Peyer's patch (tissue), 4 donors: ENCODE results near the gene ELAPOR2. TPM values are rescaled to one million over a fixed set of nuclear protein-coding genes. Genes with fewer than 3 reads are reported as not detected.
"Not testable (repeated sequence)": the region's sequence is repeated elsewhere in the genome, so short reads cannot be mapped to it uniquely, and the experiment has no call there.

Experiments used
- DNase-seq, 3 donors: peaks; one replicate each; pipeline ENCODE4 v3.0.0-alpha.2; 2017 to 2019
- H3K27ac ChIP-seq, 4 donors: fragments of 200-600 bp; sonication (generic); one replicate each; pipeline ENCODE4 v1.5.1; 2016 to 2019
- H3K27me3 ChIP-seq, 2 donors: fragments of 200-600 bp; sonication (generic); one replicate each; pipeline ENCODE4 v1.5.1; 2019
- H3K36me3 ChIP-seq, 3 donors: fragments of 200-600 bp; sonication (generic); one replicate each; pipeline ENCODE4 v1.5.1; 2016 to 2019
- H3K4me1 ChIP-seq, 4 donors: fragments of 200-600 bp; sonication (generic); one replicate each; pipeline ENCODE4 v1.5.1; 2016 to 2019
- H3K4me3 ChIP-seq, 4 donors: fragments of 200-600 bp; sonication (generic); 1 replicate in 3 of 4; 2 replicates in 1 of 4; pipeline ENCODE4 v1.5.1; 2016 to 2019; ENCODE audit warnings: mild to moderate bottlenecking in 1 of 4
- H3K9me3 ChIP-seq, 4 donors: fragments of 200-600 bp; sonication (generic); one replicate each; pipeline ENCODE4 v1.5.1; 2016 to 2019; ENCODE audit warnings: mild to moderate bottlenecking in 1 of 4
- CTCF ChIP-seq, 6 experiments: fragments of 450-650 bp in 4 of 6; fragments of 200-600 bp in 2 of 6; sonication (generic) in 1 of 6; IDR thresholded peaks; one replicate each; pipeline ENCODE4 v1.5.1; 2017 to 2019; ENCODE audit warnings: antibody characterized with exemption in 6 of 6, mild to moderate bottlenecking in 3 of 6, moderate library complexity in 1 of 6
- POLR2A ChIP-seq, 2 donors: fragments of 450-650 bp; IDR thresholded peaks; one replicate each; pipeline ENCODE4 v1.5.1; 2017; ENCODE audit warnings: antibody characterized with exemption in 2 of 2, mild to moderate bottlenecking in 2 of 2, moderate library complexity in 2 of 2
- total RNA-seq, 4 donors: library from RNA; depleted of rRNA; stranded (reverse); fragments of >200 nt; gene quantifications; one replicate each; pipeline ENCODE4 v1.1.0, GENCODE V29; 2016

ELAPOR2 gene
- total RNA-seq, 4 donors from 2014 or later: 3.3 to 24.8 (median 5.6) TPM

GRCh38 chr7:87048839-87049238 lies 10.6 kb downstream of the ELAPOR2 start:
- Histone ChIP-seq H3K27me3 (no peaks in the 10 kb centered on the region), H3K4me1 (no peaks in the 10 kb centered on the region), H3K27ac (no peak overlapping the region), H3K9me3 (no peaks in the 10 kb centered on the region), H3K4me3 (no peak overlapping the region), H3K36me3 (no peaks in the 10 kb centered on the region)
- DNase-seq: no peak
- TF ChIP-seq CTCF (IDR thresholded peaks at IDR 0.05): no peak
- no peak for TF ChIP-seq POLR2A (IDR thresholded peaks at IDR 0.05)

- no peak for TF ChIP-seq POLR2A (IDR thresholded peaks at IDR 0.05)
- TF ChIP-seq CTCF (IDR thresholded peaks at IDR 0.05): no peak
- Histone ChIP-seq H3K9me3 (no peaks in the 10 kb centered on the region), H3K27me3 (no peaks in the 10 kb centered on the region), H3K4me1 (no peaks in the 10 kb centered on the region), H3K4me3 (no peak overlapping the region), H3K36me3 (no peaks in the 10 kb centered on the region), H3K27ac (no peak overlapping the region)
- no peak for DNase-seq
Observed at GRCh38 chr7:87046456-87046855, 13.0 kb downstream of the ELAPOR2 start.

- not testable (repeated sequence) for H3K9me3 ChIP-seq, H3K4me1 ChIP-seq, H3K27ac ChIP-seq, H3K36me3 ChIP-seq, H3K27me3 ChIP-seq, DNase-seq, H3K4me3 ChIP-seq
Observed at GRCh38 chr7:87044713-87045112, 14.7 kb downstream of the ELAPOR2 start.

GRCh38 chr7:87041586-87041985 lies 17.9 kb downstream of the ELAPOR2 start:
- H3K36me3 ChIP-seq, H3K4me1 ChIP-seq, H3K27me3 ChIP-seq, DNase-seq, H3K27ac ChIP-seq, H3K4me3 ChIP-seq, H3K9me3 ChIP-seq: not testable (repeated sequence)

- not testable (repeated sequence) for H3K4me1 ChIP-seq, H3K9me3 ChIP-seq, H3K27me3 ChIP-seq, H3K36me3 ChIP-seq
- peak in 2 of 3 donors; percentile 24 to 62 for DNase-seq
- H3K27ac ChIP-seq: peak overlapping the region in 3 of 4 donors; percentile 16 to 26 (median 19)
- peak overlapping the region in 1 of 4 donors; percentile 40 for H3K4me3 ChIP-seq
Observed at GRCh38 chr7:87039691-87040299, 19.7 kb downstream of the ELAPOR2 start.

- no peak for DNase-seq
- Histone ChIP-seq H3K9me3 (no peaks in the 10 kb centered on the region), H3K27ac (peak overlapping the region in 2 of 4 donors; percentile 16 to 26), H3K27me3 (no peaks in the 10 kb centered on the region), H3K4me1 (no peaks in the 10 kb centered on the region), H3K36me3 (no peaks in the 10 kb centered on the region), H3K4me3 (peak overlapping the region in 1 of 4 donors; percentile 40)
- TF ChIP-seq POLR2A (IDR thresholded peaks at IDR 0.05) (no peak), CTCF (IDR thresholded peaks at IDR 0.05) (no peak)
Observed at GRCh38 chr7:87038993-87039690, 20.3 kb downstream of the ELAPOR2 start.

GRCh38 chr7:87036985-87037384 lies 22.5 kb downstream of the ELAPOR2 start:
- Histone ChIP-seq H3K4me3 (no peak overlapping the region), H3K4me1 (no peaks in the 10 kb centered on the region), H3K27ac (no peak overlapping the region), H3K27me3 (no peaks in the 10 kb centered on the region), H3K9me3 (no peaks in the 10 kb centered on the region), H3K36me3 (no peaks in the 10 kb centered on the region)
- TF ChIP-seq POLR2A (IDR thresholded peaks at IDR 0.05) (no peak), CTCF (IDR thresholded peaks at IDR 0.05) (no peak)
- DNase-seq: no peak
